ENCODE results near the gene SDK1.
"Not testable (repeated sequence)": the region's sequence is repeated elsewhere in the genome, so short reads cannot be mapped to it uniquely, and the experiment has no call there.

Gene SDK1

GRCh38 chr7:4085937-4086691 lies 785.1 kb downstream of the SDK1 start:
- DNase-seq (ENCODE audit: low spot score): no peak
- TF ChIP-seq, protein P1, sequence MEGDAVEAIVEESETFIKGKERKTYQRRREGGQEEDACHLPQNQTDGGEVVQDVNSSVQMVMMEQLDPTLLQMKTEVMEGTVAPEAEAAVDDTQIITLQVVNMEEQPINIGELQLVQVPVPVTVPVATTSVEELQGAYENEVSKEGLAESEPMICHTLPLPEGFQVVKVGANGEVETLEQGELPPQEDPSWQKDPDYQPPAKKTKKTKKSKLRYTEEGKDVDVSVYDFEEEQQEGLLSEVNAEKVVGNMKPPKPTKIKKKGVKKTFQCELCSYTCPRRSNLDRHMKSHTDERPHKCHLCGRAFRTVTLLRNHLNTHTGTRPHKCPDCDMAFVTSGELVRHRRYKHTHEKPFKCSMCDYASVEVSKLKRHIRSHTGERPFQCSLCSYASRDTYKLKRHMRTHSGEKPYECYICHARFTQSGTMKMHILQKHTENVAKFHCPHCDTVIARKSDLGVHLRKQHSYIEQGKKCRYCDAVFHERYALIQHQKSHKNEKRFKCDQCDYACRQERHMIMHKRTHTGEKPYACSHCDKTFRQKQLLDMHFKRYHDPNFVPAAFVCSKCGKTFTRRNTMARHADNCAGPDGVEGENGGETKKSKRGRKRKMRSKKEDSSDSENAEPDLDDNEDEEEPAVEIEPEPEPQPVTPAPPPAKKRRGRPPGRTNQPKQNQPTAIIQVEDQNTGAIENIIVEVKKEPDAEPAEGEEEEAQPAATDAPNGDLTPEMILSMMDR (IDR thresholded peaks at IDR 0.05; ENCODE audit: extremely low read depth, insufficient read depth, missing control alignments): no peak
- in situ Hi-C loops (cut with MboI; ENCODE audit: low pct_unique_long_range_greater_than_20kb, low sequenced_read_pairs, unreplicated experiment): no loop called here

GRCh38 chr7:4086723-4087122 lies 785.7 kb downstream of the SDK1 start:
- no peak for DNase-seq (ENCODE audit: low spot score)
- TF ChIP-seq, protein P1 (IDR thresholded peaks at IDR 0.05; ENCODE audit: extremely low read depth, insufficient read depth, missing control alignments): no peak
- in situ Hi-C loops (cut with MboI; ENCODE audit: low pct_unique_long_range_greater_than_20kb, low sequenced_read_pairs, unreplicated experiment): no loop called here

DNA sequence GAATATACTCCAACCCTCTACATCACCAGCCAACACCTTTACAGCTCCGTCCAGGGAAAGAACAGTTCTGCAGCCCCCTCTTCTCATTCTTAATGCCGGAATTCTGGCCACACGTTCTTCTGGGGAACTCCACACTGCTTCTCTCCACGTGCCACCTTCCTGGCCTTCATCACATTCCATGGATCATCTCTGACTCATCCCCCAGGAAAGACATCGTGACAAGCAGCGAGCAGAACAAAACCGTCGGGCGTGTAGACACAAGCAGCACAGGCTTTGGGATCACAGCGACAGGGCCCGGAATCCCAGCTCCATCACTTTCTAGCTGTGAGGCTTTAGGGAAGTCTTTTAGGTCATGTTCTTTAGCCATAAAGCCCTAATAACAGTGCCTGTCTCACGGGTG lies 790.7 kb downstream of the SDK1 start:
- DNase-seq (ENCODE audit: low spot score): no peak
- in situ Hi-C loops (cut with MboI; ENCODE audit: low pct_unique_long_range_greater_than_20kb, low sequenced_read_pairs, unreplicated experiment): no loop called here
- TF ChIP-seq, protein P1 (IDR thresholded peaks at IDR 0.05; ENCODE audit: extremely low read depth, insufficient read depth, missing control alignments): no peak

- TF ChIP-seq, protein P1 (IDR thresholded peaks at IDR 0.05; ENCODE audit: extremely low read depth, insufficient read depth, missing control alignments): no peak
- no peak for DNase-seq (ENCODE audit: low spot score)
- in situ Hi-C loops (cut with MboI; ENCODE audit: low pct_unique_long_range_greater_than_20kb, low sequenced_read_pairs, unreplicated experiment): no loop called here
Measured at GRCh38 chr7:4093035-4093434, 792.0 kb downstream of the SDK1 start.

GRCh38 chr7:4093483-4093882 lies 792.4 kb downstream of the SDK1 start:
- DNase-seq (ENCODE audit: low spot score): no peak
- in situ Hi-C loops (cut with MboI; ENCODE audit: low pct_unique_long_range_greater_than_20kb, low sequenced_read_pairs, unreplicated experiment): no loop called here
- TF ChIP-seq, protein P1 (IDR thresholded peaks at IDR 0.05; ENCODE audit: extremely low read depth, insufficient read depth, missing control alignments): no peak

GRCh38 chr7:4094158-4094557 lies 793.1 kb downstream of the SDK1 start:
- in situ Hi-C loops (cut with MboI; ENCODE audit: low pct_unique_long_range_greater_than_20kb, low sequenced_read_pairs, unreplicated experiment); DNase-seq (ENCODE audit: low spot score): not testable (repeated sequence)

DNA sequence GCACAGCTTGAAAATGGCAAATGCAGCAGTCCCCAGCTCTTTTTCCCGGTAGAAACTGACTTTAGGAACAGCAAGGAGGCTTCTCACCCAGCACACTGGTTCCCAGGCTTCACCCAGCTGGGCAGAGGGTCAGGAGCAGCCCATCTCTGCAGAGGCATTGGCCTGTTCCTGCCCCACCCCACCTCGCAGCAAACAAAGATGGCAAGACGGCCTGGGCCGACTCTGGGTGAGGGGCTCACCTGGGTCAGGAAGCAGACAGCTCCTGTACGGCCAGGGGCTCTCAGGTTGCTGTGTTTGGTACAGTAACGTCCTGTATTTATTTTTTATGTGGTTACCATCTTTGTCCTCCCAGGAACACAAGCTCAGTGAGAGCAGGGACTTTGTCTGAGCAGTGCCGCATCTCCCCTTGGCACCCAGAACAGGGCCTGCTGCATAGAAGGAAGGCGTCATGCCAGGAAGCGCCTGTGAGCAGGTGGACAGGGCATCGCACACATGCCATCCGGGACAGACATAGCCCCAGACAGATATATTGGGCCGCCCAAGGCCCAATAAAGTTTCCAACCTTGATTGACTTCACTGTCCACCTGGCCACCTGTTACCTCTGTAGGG lies 796.1 kb downstream of the SDK1 start:
- no peak for DNase-seq (ENCODE audit: low spot score)
- in situ Hi-C loops (cut with MboI; ENCODE audit: low pct_unique_long_range_greater_than_20kb, low sequenced_read_pairs, unreplicated experiment): no loop called here
- TF ChIP-seq, protein P1 (IDR thresholded peaks at IDR 0.05; ENCODE audit: extremely low read depth, insufficient read depth, missing control alignments): no peak
